ENCODE results near the gene ZNF439.
"Not testable (repeated sequence)": the region's sequence is repeated elsewhere in the genome, so short reads cannot be mapped to it uniquely, and the experiment has no call there.

The ZNF439 gene

GRCh38 chr19:11872624-11873023 is 24.1 kb downstream of the ZNF439 start:
- no peak for DNase-seq

GRCh38 chr19:11873762-11874161 is 25.2 kb downstream of the ZNF439 start:
- DNase-seq = no peak

GRCh38 chr19:11879687-11880266 is 31.3 kb downstream of the ZNF439 start:
- DNase-seq = peak; percentile 36

- no peak for DNase-seq
Measured at GRCh38 chr19:11880598-11880997, 32.1 kb downstream of the ZNF439 start.

GRCh38 chr19:11881151-11881800 is 32.8 kb downstream of the ZNF439 start:
- DNase-seq = peak; percentile 92

GRCh38 chr19:11882606-11883005 is 34.1 kb downstream of the ZNF439 start:
- DNase-seq = no peak

- no peak for DNase-seq
Measured at GRCh38 chr19:11887234-11887610, 38.7 kb downstream of the ZNF439 start.

- peak; percentile 96 for DNase-seq
Measured at GRCh38 chr19:11887611-11888531, 39.3 kb downstream of the ZNF439 start, which contains the start of gene ZNF69. Gene ZNF69, plus strand, starts transcription at chr19:11887782. Its CDS starts 142 bp downstream, at chr19:11887924.

- not testable (repeated sequence) for DNase-seq
Measured at GRCh38 chr19:11889901-11890300, 41.4 kb downstream of the ZNF439 start.

- DNase-seq = no peak
Measured at GRCh38 chr19:11890634-11891033, 42.1 kb downstream of the ZNF439 start.

GRCh38 chr19:11894851-11895250 is 46.3 kb downstream of the ZNF439 start:
- no peak for DNase-seq

GRCh38 chr19:11902228-11902627 is 53.7 kb downstream of the ZNF439 start:
- no peak for DNase-seq

GRCh38 chr19:11905928-11906327 is 57.4 kb downstream of the ZNF439 start:
- DNase-seq = no peak

- not testable (repeated sequence) for DNase-seq
Measured at GRCh38 chr19:11911937-11912336, 63.4 kb downstream of the ZNF439 start.

GRCh38 chr19:11914417-11915051 is 66.0 kb downstream of the ZNF439 start:
- DNase-seq = not testable (repeated sequence)

Measured in OCI-M1 (cell line).